Measurements from ENCODE around the gene ZNF165. TPM values are rescaled to one million over a fixed set of nuclear protein-coding genes. Genes with fewer than 3 reads are reported as not detected.

The ZNF165 gene
- total and polyA plus RNA-seq, 2 of the 13 experiments (the other 11 are each of a cell fraction or from before 2014, with no cell fraction given) = 0.58 to 8.6 TPM

- TF ChIP-seq ZSCAN30 (CRISPR knock-in tag; IDR thresholded peaks at IDR 0.05) (no peak), ZSCAN9 (CRISPR knock-in tag; IDR thresholded peaks at IDR 0.05; ENCODE audit: borderline replicate concordance) (peak; percentile 64; the same call in 1 of the 2 replicates), ARID2 (CRISPR knock-in tag; IDR thresholded peaks at IDR 0.05; ENCODE audit: borderline replicate concordance) (0 out of 2 replicates have a peak, but pooled peaks have one; percentile 7), ZNF337 (CRISPR knock-in tag; IDR thresholded peaks at IDR 0.05; ENCODE audit: borderline replicate concordance, low read depth) (peak; percentile 56; the same call in 1 of the 2 replicates), MLXIP (CRISPR knock-in tag; IDR thresholded peaks at IDR 0.05; ENCODE audit: borderline replicate concordance) (peak; percentile 61; the same call in 1 of the 2 replicates), ZNF136 (CRISPR knock-in tag; IDR thresholded peaks at IDR 0.05; ENCODE audit: low read depth) (peak; percentile 87), ZNF232 (CRISPR knock-in tag; IDR thresholded peaks at IDR 0.05; ENCODE audit: borderline replicate concordance) (peak; percentile 94; the same call in 1 of the 2 replicates), HOXA3 (CRISPR knock-in tag; IDR thresholded peaks at IDR 0.05) (peak; percentile 98), FOSL2 (CRISPR knock-in tag; IDR thresholded peaks at IDR 0.05) (peak; percentile 80), AHDC1 (CRISPR knock-in tag; IDR thresholded peaks at IDR 0.05; ENCODE audit: borderline replicate concordance) (0 out of 2 replicates have a peak, but pooled peaks have one; percentile 15)
- TF ChIP-seq, protein P1, sequence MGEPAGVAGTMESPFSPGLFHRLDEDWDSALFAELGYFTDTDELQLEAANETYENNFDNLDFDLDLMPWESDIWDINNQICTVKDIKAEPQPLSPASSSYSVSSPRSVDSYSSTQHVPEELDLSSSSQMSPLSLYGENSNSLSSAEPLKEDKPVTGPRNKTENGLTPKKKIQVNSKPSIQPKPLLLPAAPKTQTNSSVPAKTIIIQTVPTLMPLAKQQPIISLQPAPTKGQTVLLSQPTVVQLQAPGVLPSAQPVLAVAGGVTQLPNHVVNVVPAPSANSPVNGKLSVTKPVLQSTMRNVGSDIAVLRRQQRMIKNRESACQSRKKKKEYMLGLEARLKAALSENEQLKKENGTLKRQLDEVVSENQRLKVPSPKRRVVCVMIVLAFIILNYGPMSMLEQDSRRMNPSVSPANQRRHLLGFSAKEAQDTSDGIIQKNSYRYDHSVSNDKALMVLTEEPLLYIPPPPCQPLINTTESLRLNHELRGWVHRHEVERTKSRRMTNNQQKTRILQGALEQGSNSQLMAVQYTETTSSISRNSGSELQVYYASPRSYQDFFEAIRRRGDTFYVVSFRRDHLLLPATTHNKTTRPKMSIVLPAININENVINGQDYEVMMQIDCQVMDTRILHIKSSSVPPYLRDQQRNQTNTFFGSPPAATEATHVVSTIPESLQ (CRISPR knock-in tag; conservative IDR thresholded peaks at IDR 0.05) = no peak; the same call in 1 of the 2 replicates
- TF ChIP-seq, protein P2, sequence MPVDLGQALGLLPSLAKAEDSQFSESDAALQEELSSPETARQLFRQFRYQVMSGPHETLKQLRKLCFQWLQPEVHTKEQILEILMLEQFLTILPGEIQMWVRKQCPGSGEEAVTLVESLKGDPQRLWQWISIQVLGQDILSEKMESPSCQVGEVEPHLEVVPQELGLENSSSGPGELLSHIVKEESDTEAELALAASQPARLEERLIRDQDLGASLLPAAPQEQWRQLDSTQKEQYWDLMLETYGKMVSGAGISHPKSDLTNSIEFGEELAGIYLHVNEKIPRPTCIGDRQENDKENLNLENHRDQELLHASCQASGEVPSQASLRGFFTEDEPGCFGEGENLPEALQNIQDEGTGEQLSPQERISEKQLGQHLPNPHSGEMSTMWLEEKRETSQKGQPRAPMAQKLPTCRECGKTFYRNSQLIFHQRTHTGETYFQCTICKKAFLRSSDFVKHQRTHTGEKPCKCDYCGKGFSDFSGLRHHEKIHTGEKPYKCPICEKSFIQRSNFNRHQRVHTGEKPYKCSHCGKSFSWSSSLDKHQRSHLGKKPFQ (CRISPR knock-in tag; IDR thresholded peaks at IDR 0.05; ENCODE audit: insufficient replicate concordance) = no peak
- TF ChIP-seq, protein P3, sequence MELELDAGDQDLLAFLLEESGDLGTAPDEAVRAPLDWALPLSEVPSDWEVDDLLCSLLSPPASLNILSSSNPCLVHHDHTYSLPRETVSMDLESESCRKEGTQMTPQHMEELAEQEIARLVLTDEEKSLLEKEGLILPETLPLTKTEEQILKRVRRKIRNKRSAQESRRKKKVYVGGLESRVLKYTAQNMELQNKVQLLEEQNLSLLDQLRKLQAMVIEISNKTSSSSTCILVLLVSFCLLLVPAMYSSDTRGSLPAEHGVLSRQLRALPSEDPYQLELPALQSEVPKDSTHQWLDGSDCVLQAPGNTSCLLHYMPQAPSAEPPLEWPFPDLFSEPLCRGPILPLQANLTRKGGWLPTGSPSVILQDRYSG (CRISPR knock-in tag; IDR thresholded peaks at IDR 0.05) = peak; percentile 51; the same call in 1 of the 2 replicates
These were observed 490 bp downstream of the ZNF165 start (continued) for GRCh38 chr6:28080631-28081485.

All from HepG2 (cell line).